NCI-H1694 (cell line): Measurements from ENCODE around the gene GPR45.
"Not testable (repeated sequence)": the region's sequence is repeated elsewhere in the genome, so short reads cannot be mapped to it uniquely, and the experiment has no call there.

Experiments used
- DNase-seq: peaks from one replicate; lab custom pipeline; 2025; lab: John Stamatoyannopoulos, UW

The GPR45 gene

GRCh38 chr2:105241443-105241842, at the start of gene GPR45:
Gene GPR45, plus strand, starts transcription at chr2:105241743. Its CDS starts 116 bp downstream, at chr2:105241859.
- DNase-seq, result no peak

- DNase-seq, result no peak
Measured at GRCh38 chr2:105194022-105194675, 47.4 kb upstream of the GPR45 start.

GRCh38 chr2:105196651-105197050, 44.9 kb upstream of the GPR45 start:
- no peak for DNase-seq

- DNase-seq, result no peak
Measured at GRCh38 chr2:105215586-105216192, 25.9 kb upstream of the GPR45 start.

GRCh38 chr2:105220604-105221003, 20.9 kb upstream of the GPR45 start:
- no peak for DNase-seq

GRCh38 chr2:105224444-105224843, 17.1 kb upstream of the GPR45 start:
- no peak for DNase-seq

GRCh38 chr2:105231232-105231619, 10.3 kb upstream of the GPR45 start:
- no peak for DNase-seq

- peak; percentile 82 for DNase-seq
Measured at GRCh38 chr2:105235388-105236059, 6.0 kb upstream of the GPR45 start.

GRCh38 chr2:105236060-105236424, 5.5 kb upstream of the GPR45 start:
- no peak for DNase-seq

- DNase-seq, result no peak
Measured at GRCh38 chr2:105237045-105237765, 4.3 kb upstream of the GPR45 start.

GRCh38 chr2:105238664-105239240, 2.8 kb upstream of the GPR45 start:
- no peak for DNase-seq

- DNase-seq, result no peak
Measured at GRCh38 chr2:105239924-105240323, 1.6 kb upstream of the GPR45 start.

- no peak for DNase-seq
Measured at GRCh38 chr2:105242286-105242993, 897 bp downstream of the GPR45 start.

- no peak for DNase-seq
Measured at GRCh38 chr2:105243961-105244360, 2.4 kb downstream of the GPR45 start.

GRCh38 chr2:105244451-105244850, 2.9 kb downstream of the GPR45 start:
- DNase-seq, result no peak

- no peak for DNase-seq
Measured at GRCh38 chr2:105248316-105249070, 7.0 kb downstream of the GPR45 start.

GRCh38 chr2:105249181-105249580, 7.6 kb downstream of the GPR45 start:
- no peak for DNase-seq

- no peak for DNase-seq
Measured at GRCh38 chr2:105249891-105250290, 8.3 kb downstream of the GPR45 start.

- DNase-seq, result not testable (repeated sequence)
Measured at GRCh38 chr2:105251016-105251648, 9.6 kb downstream of the GPR45 start.

- DNase-seq, result no peak
Measured at GRCh38 chr2:105252271-105252670, 10.7 kb downstream of the GPR45 start.
